ENCODE data around the gene AHRR. TPM values are rescaled to one million over a fixed set of nuclear protein-coding genes. Genes with fewer than 3 reads are reported as not detected.
"Not testable (repeated sequence)": the region's sequence is repeated elsewhere in the genome, so short reads cannot be mapped to it uniquely, and the experiment has no call there.

AHRR gene
- polyA plus RNA-seq, 3 donors = 0.15 TPM; not detected in 1

GRCh38 chr5:279051-279665, 42.4 kb upstream of the AHRR start:
- not testable (repeated sequence) for H3K9ac ChIP-seq (ENCODE audit: insufficient read depth, low read length, poor library complexity, severe bottlenecking); H3K4me1 ChIP-seq (ENCODE audit: control insufficient read depth in 1 of 2, insufficient read depth in 2 of 2, low read length in 2 of 2); H3K9me3 ChIP-seq (replicated peaks in 1 of 2; ENCODE audit: control insufficient read depth in 1 of 2, insufficient read depth in 1 of 2, low read length in 2 of 2); H3K4me3 Mint-ChIP-seq; H3K4me3 ChIP-seq (replicated peaks in 1 of 3; ENCODE audit: low read depth in 2 of 3, low read length in 3 of 3); H3K9me3 Mint-ChIP-seq; H2AFZ ChIP-seq (ENCODE audit: insufficient read depth, low read depth, low read length, poor library complexity, severe bottlenecking); DNase-seq; H3K27ac ChIP-seq (ENCODE audit: low read depth in 1 of 2, low read length in 2 of 2); H3K4me2 ChIP-seq (replicated peaks; ENCODE audit: extremely low read depth, low read length, poor library complexity, severe bottlenecking); H3K4me1 Mint-ChIP-seq; H3K27me3 ChIP-seq (ENCODE audit: control insufficient read depth in 2 of 2, insufficient read depth in 2 of 2, low read length in 2 of 2); H3K27me3 Mint-ChIP-seq (ENCODE audit: low read depth in 3 of 3)
- Mint-ChIP-seq H3K27ac (peak overlapping the region in 1 of 7 donors; percentile 62), H3K36me3 (peaks cover 61 to 79% of the 10 kb centered on the region in 2 donors)
- 86% methylated on average over 8 of the region's 14 CpGs for WGBS (ENCODE audit: insufficient coverage)
- peaks cover 82% of the 10 kb centered on the region for H4K20me1 ChIP-seq (ENCODE audit: insufficient read depth, low read length)
- peaks cover 82% of the 10 kb centered on the region for H3K79me2 ChIP-seq (ENCODE audit: insufficient read depth, low read length)
- intact Hi-C loops (cut with micrococcal nuclease) = loop anchor here in 1 of 2 donors (10.0 kb wide), 2 partner anchors 166 to 336 kb away; partner anchors contain the start of genes CEP72 and EXOC3
- peaks cover 26 to 52% of the 10 kb centered on the region in 2 donors for H3K36me3 ChIP-seq (replicated peaks in 1 of 2; ENCODE audit: control insufficient read depth in 1 of 2, insufficient read depth in 2 of 2, low read length in 2 of 2)

GRCh38 chr5:285991-286557, 35.4 kb upstream of the AHRR start:
- H3K4me1 Mint-ChIP-seq = peaks cover 3% of the 10 kb centered on the region
- intact Hi-C loops (cut with micrococcal nuclease) = no loop called here
- 92% methylated on average over 14 of the region's 14 CpGs for WGBS (ENCODE audit: insufficient coverage)
- no peak overlapping the region for H3K27ac Mint-ChIP-seq
- Histone ChIP-seq H3K9ac (ENCODE audit: insufficient read depth, low read length, poor library complexity, severe bottlenecking) (no peak overlapping the region), H3K4me1 (ENCODE audit: control insufficient read depth in 1 of 2, insufficient read depth in 2 of 2, low read length in 2 of 2) (no peaks in the 10 kb centered on the region), H3K36me3 (replicated peaks in 1 of 2; ENCODE audit: control insufficient read depth in 1 of 2, insufficient read depth in 2 of 2, low read length in 2 of 2) (peaks cover 40 to 64% of the 10 kb centered on the region in 2 donors), H3K27ac (ENCODE audit: low read depth in 1 of 2, low read length in 2 of 2) (no peak overlapping the region), H4K20me1 (ENCODE audit: insufficient read depth, low read length) (peaks cover 75% of the 10 kb centered on the region), H3K4me3 (replicated peaks in 1 of 3; ENCODE audit: low read depth in 2 of 3, low read length in 3 of 3) (no peak overlapping the region), H2AFZ (ENCODE audit: insufficient read depth, low read depth, low read length, poor library complexity, severe bottlenecking) (no peak overlapping the region), H3K27me3 (ENCODE audit: control insufficient read depth in 2 of 2, insufficient read depth in 2 of 2, low read length in 2 of 2) (no peaks in the 10 kb centered on the region), H3K4me2 (replicated peaks; ENCODE audit: extremely low read depth, low read length, poor library complexity, severe bottlenecking) (no peak overlapping the region), H3K9me3 (replicated peaks in 1 of 2; ENCODE audit: control insufficient read depth in 1 of 2, insufficient read depth in 1 of 2, low read length in 2 of 2) (no peaks in the 10 kb centered on the region), H3K79me2 (ENCODE audit: insufficient read depth, low read length) (peaks cover 57% of the 10 kb centered on the region)
- H3K27me3 Mint-ChIP-seq (ENCODE audit: low read depth in 3 of 3) = peaks cover 0 to 7% (median 2%) of the 10 kb centered on the region in 3 donors
- TF ChIP-seq, protein P1, sequence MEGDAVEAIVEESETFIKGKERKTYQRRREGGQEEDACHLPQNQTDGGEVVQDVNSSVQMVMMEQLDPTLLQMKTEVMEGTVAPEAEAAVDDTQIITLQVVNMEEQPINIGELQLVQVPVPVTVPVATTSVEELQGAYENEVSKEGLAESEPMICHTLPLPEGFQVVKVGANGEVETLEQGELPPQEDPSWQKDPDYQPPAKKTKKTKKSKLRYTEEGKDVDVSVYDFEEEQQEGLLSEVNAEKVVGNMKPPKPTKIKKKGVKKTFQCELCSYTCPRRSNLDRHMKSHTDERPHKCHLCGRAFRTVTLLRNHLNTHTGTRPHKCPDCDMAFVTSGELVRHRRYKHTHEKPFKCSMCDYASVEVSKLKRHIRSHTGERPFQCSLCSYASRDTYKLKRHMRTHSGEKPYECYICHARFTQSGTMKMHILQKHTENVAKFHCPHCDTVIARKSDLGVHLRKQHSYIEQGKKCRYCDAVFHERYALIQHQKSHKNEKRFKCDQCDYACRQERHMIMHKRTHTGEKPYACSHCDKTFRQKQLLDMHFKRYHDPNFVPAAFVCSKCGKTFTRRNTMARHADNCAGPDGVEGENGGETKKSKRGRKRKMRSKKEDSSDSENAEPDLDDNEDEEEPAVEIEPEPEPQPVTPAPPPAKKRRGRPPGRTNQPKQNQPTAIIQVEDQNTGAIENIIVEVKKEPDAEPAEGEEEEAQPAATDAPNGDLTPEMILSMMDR (IDR thresholded peaks at IDR 0.05) = no peak
- peaks cover 77 to 80% of the 10 kb centered on the region in 2 donors for H3K36me3 Mint-ChIP-seq
- no peak for DNase-seq
- H3K9me3 Mint-ChIP-seq = peaks cover 0 to 1% (median 0%) of the 10 kb centered on the region in 7 donors
- no peak overlapping the region for H3K4me3 Mint-ChIP-seq

- 80% methylated on average over 2 of the region's 13 CpGs for WGBS (ENCODE audit: insufficient coverage)
- H3K27me3 ChIP-seq (ENCODE audit: control insufficient read depth in 2 of 2, insufficient read depth in 2 of 2, low read length in 2 of 2); H3K27ac ChIP-seq (ENCODE audit: low read depth in 1 of 2, low read length in 2 of 2); H3K4me3 ChIP-seq (replicated peaks in 1 of 3; ENCODE audit: low read depth in 2 of 3, low read length in 3 of 3); H3K27me3 Mint-ChIP-seq (ENCODE audit: low read depth in 3 of 3); H3K4me1 ChIP-seq (ENCODE audit: control insufficient read depth in 1 of 2, insufficient read depth in 2 of 2, low read length in 2 of 2); DNase-seq; H3K4me3 Mint-ChIP-seq; H3K9ac ChIP-seq (ENCODE audit: insufficient read depth, low read length, poor library complexity, severe bottlenecking); H3K4me1 Mint-ChIP-seq; H3K9me3 ChIP-seq (replicated peaks in 1 of 2; ENCODE audit: control insufficient read depth in 1 of 2, insufficient read depth in 1 of 2, low read length in 2 of 2); H3K4me2 ChIP-seq (replicated peaks; ENCODE audit: extremely low read depth, low read length, poor library complexity, severe bottlenecking); H3K27ac Mint-ChIP-seq; H2AFZ ChIP-seq (ENCODE audit: insufficient read depth, low read depth, low read length, poor library complexity, severe bottlenecking); intact Hi-C loops (cut with micrococcal nuclease): not testable (repeated sequence)
- Histone ChIP-seq H4K20me1 (ENCODE audit: insufficient read depth, low read length) (peaks cover 57% of the 10 kb centered on the region), H3K36me3 (replicated peaks in 1 of 2; ENCODE audit: control insufficient read depth in 1 of 2, insufficient read depth in 2 of 2, low read length in 2 of 2) (peaks cover 29 to 39% of the 10 kb centered on the region in 2 donors), H3K79me2 (ENCODE audit: insufficient read depth, low read length) (peaks cover 19% of the 10 kb centered on the region)
- peaks cover 0 to 10% (median 7%) of the 10 kb centered on the region in 7 donors for H3K9me3 Mint-ChIP-seq
- H3K36me3 Mint-ChIP-seq = peaks cover 59 to 64% of the 10 kb centered on the region in 2 donors
These were observed 31.3 kb upstream of the AHRR start for GRCh38 chr5:290200-290599.

DNA sequence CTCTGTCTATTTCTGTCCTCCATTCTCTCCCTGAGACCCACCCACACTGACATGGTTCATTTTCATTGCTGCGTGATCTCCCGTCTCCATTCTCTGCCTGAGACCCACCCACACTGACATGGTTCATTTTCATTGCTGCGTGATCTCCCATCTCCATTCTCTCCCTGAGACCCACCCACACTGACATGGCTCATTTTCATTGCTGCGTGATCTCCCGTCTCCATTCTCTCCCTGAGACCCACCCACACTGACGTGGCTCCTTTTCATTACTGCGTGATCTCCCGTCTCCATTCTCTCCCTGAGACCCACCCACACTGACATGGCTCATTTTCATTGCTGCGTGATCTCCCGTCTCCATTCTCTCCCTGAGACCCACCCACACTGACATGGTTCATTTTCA, 30.2 kb upstream of the AHRR start:
- peaks cover 0 to 10% (median 7%) of the 10 kb centered on the region in 7 donors for H3K9me3 Mint-ChIP-seq
- H3K27ac ChIP-seq (ENCODE audit: low read depth in 1 of 2, low read length in 2 of 2); H3K79me2 ChIP-seq (ENCODE audit: insufficient read depth, low read length); H3K9ac ChIP-seq (ENCODE audit: insufficient read depth, low read length, poor library complexity, severe bottlenecking); H3K4me3 ChIP-seq (replicated peaks in 1 of 3; ENCODE audit: low read depth in 2 of 3, low read length in 3 of 3); intact Hi-C loops (cut with micrococcal nuclease); H3K27me3 Mint-ChIP-seq (ENCODE audit: low read depth in 3 of 3); H3K4me3 Mint-ChIP-seq; H3K27ac Mint-ChIP-seq; H3K9me3 ChIP-seq (replicated peaks in 1 of 2; ENCODE audit: control insufficient read depth in 1 of 2, insufficient read depth in 1 of 2, low read length in 2 of 2); H3K4me2 ChIP-seq (replicated peaks; ENCODE audit: extremely low read depth, low read length, poor library complexity, severe bottlenecking); DNase-seq; H2AFZ ChIP-seq (ENCODE audit: insufficient read depth, low read depth, low read length, poor library complexity, severe bottlenecking); H3K4me1 ChIP-seq (ENCODE audit: control insufficient read depth in 1 of 2, insufficient read depth in 2 of 2, low read length in 2 of 2); H3K27me3 ChIP-seq (ENCODE audit: control insufficient read depth in 2 of 2, insufficient read depth in 2 of 2, low read length in 2 of 2); H3K4me1 Mint-ChIP-seq: not testable (repeated sequence)
- H4K20me1 ChIP-seq (ENCODE audit: insufficient read depth, low read length) = peaks cover 50% of the 10 kb centered on the region
- 97% methylated on average over 6 of the region's 10 CpGs for WGBS (ENCODE audit: insufficient coverage)
- H3K36me3 Mint-ChIP-seq = peaks cover 50 to 53% of the 10 kb centered on the region in 2 donors
- H3K36me3 ChIP-seq (replicated peaks in 1 of 2; ENCODE audit: control insufficient read depth in 1 of 2, insufficient read depth in 2 of 2, low read length in 2 of 2) = peaks cover 20 to 27% of the 10 kb centered on the region in 2 donors
